ENCODE measurements around the gene CXorf66. TPM values are rescaled to one million over a fixed set of nuclear protein-coding genes. Genes with fewer than 3 reads are reported as not detected.

Gene CXorf66
- total and polyA plus RNA-seq, 4 donors: 0.08 to 0.28 TPM; not detected in 2

GRCh38 chrX:139982856-139983255 is 17.5 kb upstream of the CXorf66 start:
- TF ChIP-seq RAD21 (IDR thresholded peaks at IDR 0.05): no peak
- no peak for TF ChIP-seq GABPA (IDR thresholded peaks at IDR 0.05 in 1 of 2, conservative IDR thresholded peaks at IDR 0.05 in 1 of 2)
- TF ChIP-seq SP1 (IDR thresholded peaks at IDR 0.05): peak; percentile 31
- TF ChIP-seq JUND (IDR thresholded peaks at IDR 0.05): peak in 1 of 2 donors; percentile 35
- TF ChIP-seq RXRA (IDR thresholded peaks at IDR 0.05): peak in 1 of 2 donors; percentile 70
- no peak for TF ChIP-seq HNF4G (IDR thresholded peaks at IDR 0.05)
- peak; percentile 41 to 52 for TF ChIP-seq HNF4A (conservative IDR thresholded peaks at IDR 0.05)

GRCh38 chrX:139974471-139974870 is 9.2 kb upstream of the CXorf66 start:
- 34% methylated on average over 3 of the region's 3 CpGs for WGBS
- no peaks in the 10 kb centered on the region for H3K27me3 ChIP-seq (ENCODE audit: control insufficient read depth in 4 of 4, insufficient read depth in 4 of 4, low read length in 3 of 4)
- H3K9me3 ChIP-seq (ENCODE audit: control insufficient read depth in 4 of 4, low read length in 3 of 4): no peaks in the 10 kb centered on the region
- H3K4me1 ChIP-seq (ENCODE audit: control insufficient read depth in 4 of 4, insufficient read depth in 4 of 4, low read length in 3 of 4): peaks cover 0 to 34% (median 23%) of the 10 kb centered on the region in 4 donors
- no peak overlapping the region for H3K9ac ChIP-seq (ENCODE audit: low read depth in 1 of 2, low read length in 2 of 2)
- no peaks in the 10 kb centered on the region for H3K36me3 ChIP-seq (ENCODE audit: control insufficient read depth in 4 of 4, insufficient read depth in 3 of 4, low read depth in 1 of 4, low read length in 3 of 4)
- no peak overlapping the region for H3K27ac ChIP-seq (ENCODE audit: low read depth in 1 of 2, low read length in 2 of 2)
- no peak overlapping the region for H3K4me3 ChIP-seq (ENCODE audit: low read depth in 1 of 3, low read length in 3 of 3)
- DNase-seq (ENCODE audit: low spot score): no peak
- TF ChIP-seq RAD21 (IDR thresholded peaks at IDR 0.05) (no peak), ATF3 (IDR thresholded peaks at IDR 0.05) (no peak), FOXA2 (IDR thresholded peaks at IDR 0.05) (no peak), GABPA (IDR thresholded peaks at IDR 0.05 in 1 of 2, conservative IDR thresholded peaks at IDR 0.05 in 1 of 2) (no peak), TAF1 (conservative IDR thresholded peaks at IDR 0.05) (no peak), ZBTB33 (IDR thresholded peaks at IDR 0.05) (no peak), YY1 (IDR thresholded peaks at IDR 0.05) (no peak), SP1 (IDR thresholded peaks at IDR 0.05) (no peak), CTCF (IDR thresholded peaks at IDR 0.05; ENCODE audit: low read depth, low read length, missing input control) (no peak), NR2F2 (IDR thresholded peaks at IDR 0.05) (no peak), JUND (IDR thresholded peaks at IDR 0.05) (no peak), REST (IDR thresholded peaks at IDR 0.05) (no peak), HNF4G (IDR thresholded peaks at IDR 0.05) (no peak), FOXA1 (IDR thresholded peaks at IDR 0.05) (no peak), HNF4A (conservative IDR thresholded peaks at IDR 0.05) (no peak)

More at GRCh38 chrX:139982856-139983255, 17.5 kb upstream of the CXorf66 start:
- H3K9ac ChIP-seq (ENCODE audit: low read depth in 1 of 2, low read length in 2 of 2): no peak overlapping the region
- no peaks in the 10 kb centered on the region for H3K36me3 ChIP-seq (ENCODE audit: control insufficient read depth in 4 of 4, insufficient read depth in 3 of 4, low read depth in 1 of 4, low read length in 3 of 4)
- no peak overlapping the region for H3K4me3 ChIP-seq (ENCODE audit: low read depth in 1 of 3, low read length in 3 of 3)
- peaks cover 0 to 3% (median 2%) of the 10 kb centered on the region in 4 donors for H3K4me1 ChIP-seq (ENCODE audit: control insufficient read depth in 4 of 4, insufficient read depth in 4 of 4, low read length in 3 of 4)
- 31% methylated on average over 3 of the region's 3 CpGs for WGBS
- H3K27me3 ChIP-seq (ENCODE audit: control insufficient read depth in 4 of 4, insufficient read depth in 4 of 4, low read length in 3 of 4): no peaks in the 10 kb centered on the region
- no peak overlapping the region for H3K27ac ChIP-seq (ENCODE audit: low read depth in 1 of 2, low read length in 2 of 2)
- no peak for DNase-seq (ENCODE audit: low spot score)
- H3K9me3 ChIP-seq (ENCODE audit: control insufficient read depth in 4 of 4, low read length in 3 of 4): no peaks in the 10 kb centered on the region

Measured in liver (tissue), 9 donors.